HepG2 (cell line): ENCODE results near the gene EMC10.

ENCODE experiments used
- TF ChIP-seq, protein P1 (sequence below): sonication (generic); formaldehyde crosslinking; IDR thresholded peaks from 2 replicates; pipeline ENCODE4 v1.4.0; 2020; ENCODE audit warnings: mild to moderate bottlenecking, low read depth, missing genetic modification reagents
- TF ChIP-seq, protein P2 (sequence below): sonication (generic); formaldehyde crosslinking; IDR thresholded peaks from 2 replicates; pipeline ENCODE4 v1.5.0; 2020; ENCODE audit warnings: mild to moderate bottlenecking, missing genetic modification reagents, moderate library complexity

DNA sequence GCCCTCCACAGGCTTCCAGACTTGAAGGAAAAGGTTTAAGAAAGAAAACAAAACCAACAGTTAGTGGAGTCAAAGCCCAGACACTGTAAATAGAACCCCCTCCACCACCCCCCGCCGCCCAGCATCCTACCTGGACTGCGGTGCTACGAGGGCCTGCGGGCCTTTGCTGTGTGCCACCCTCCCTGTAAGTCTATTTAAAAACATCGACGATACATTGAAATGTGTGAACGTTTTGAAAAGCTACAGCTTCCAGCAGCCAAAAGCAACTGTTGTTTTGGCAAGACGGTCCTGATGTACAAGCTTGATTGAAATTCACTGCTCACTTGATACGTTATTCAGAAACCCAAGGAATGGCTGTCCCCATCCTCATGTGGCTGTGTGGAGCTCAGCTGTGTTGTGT lies 6.6 kb downstream of the EMC10 start:
- TF ChIP-seq, protein P1, sequence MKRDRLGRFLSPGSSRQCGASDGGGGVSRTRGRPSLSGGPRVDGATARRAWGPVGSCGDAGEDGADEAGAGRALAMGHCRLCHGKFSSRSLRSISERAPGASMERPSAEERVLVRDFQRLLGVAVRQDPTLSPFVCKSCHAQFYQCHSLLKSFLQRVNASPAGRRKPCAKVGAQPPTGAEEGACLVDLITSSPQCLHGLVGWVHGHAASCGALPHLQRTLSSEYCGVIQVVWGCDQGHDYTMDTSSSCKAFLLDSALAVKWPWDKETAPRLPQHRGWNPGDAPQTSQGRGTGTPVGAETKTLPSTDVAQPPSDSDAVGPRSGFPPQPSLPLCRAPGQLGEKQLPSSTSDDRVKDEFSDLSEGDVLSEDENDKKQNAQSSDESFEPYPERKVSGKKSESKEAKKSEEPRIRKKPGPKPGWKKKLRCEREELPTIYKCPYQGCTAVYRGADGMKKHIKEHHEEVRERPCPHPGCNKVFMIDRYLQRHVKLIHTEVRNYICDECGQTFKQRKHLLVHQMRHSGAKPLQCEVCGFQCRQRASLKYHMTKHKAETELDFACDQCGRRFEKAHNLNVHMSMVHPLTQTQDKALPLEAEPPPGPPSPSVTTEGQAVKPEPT (CRISPR knock-in tag): no peak
- TF ChIP-seq, protein P2, sequence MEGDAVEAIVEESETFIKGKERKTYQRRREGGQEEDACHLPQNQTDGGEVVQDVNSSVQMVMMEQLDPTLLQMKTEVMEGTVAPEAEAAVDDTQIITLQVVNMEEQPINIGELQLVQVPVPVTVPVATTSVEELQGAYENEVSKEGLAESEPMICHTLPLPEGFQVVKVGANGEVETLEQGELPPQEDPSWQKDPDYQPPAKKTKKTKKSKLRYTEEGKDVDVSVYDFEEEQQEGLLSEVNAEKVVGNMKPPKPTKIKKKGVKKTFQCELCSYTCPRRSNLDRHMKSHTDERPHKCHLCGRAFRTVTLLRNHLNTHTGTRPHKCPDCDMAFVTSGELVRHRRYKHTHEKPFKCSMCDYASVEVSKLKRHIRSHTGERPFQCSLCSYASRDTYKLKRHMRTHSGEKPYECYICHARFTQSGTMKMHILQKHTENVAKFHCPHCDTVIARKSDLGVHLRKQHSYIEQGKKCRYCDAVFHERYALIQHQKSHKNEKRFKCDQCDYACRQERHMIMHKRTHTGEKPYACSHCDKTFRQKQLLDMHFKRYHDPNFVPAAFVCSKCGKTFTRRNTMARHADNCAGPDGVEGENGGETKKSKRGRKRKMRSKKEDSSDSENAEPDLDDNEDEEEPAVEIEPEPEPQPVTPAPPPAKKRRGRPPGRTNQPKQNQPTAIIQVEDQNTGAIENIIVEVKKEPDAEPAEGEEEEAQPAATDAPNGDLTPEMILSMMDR (CRISPR knock-in tag): no peak
